B cell (primary cell): ENCODE measurements around the gene PDHX.

Experiments used
- CTCF ChIP-seq: fragments of 200-600 bp; IDR thresholded peaks from one replicate; pipeline ENCODE4 v1.8.0; 2022; ENCODE audit warnings: antibody characterized with exemption, mild to moderate bottlenecking
- EZH2 ChIP-seq: IDR thresholded peaks from 2 replicates; pipeline ENCODE4 v1.6.1; 2012; ENCODE audit warnings: borderline replicate concordance, low read depth, mild to moderate bottlenecking, moderate library complexity, low read length; ENCODE audit not compliant: insufficient read depth, poor library complexity, severe bottlenecking

- no peak for TF ChIP-seq CTCF
- TF ChIP-seq EZH2: no peak
These were observed 26.3 kb upstream of the PDHX start for GRCh38 chr11:34890089-34890488.
